HG03469 (cell line): ENCODE results near the gene C21orf58.

Source experiments
- ATAC-seq: cut with Tn5 transposase; IDR thresholded peaks from one replicate; pipeline ENCODE4 v1.9.1; 2021; ENCODE audit warnings: mild to moderate bottlenecking, moderate library complexity, moderate number of reproducible peaks; ENCODE audit not compliant: unreplicated experiment

C21orf58 gene

DNA sequence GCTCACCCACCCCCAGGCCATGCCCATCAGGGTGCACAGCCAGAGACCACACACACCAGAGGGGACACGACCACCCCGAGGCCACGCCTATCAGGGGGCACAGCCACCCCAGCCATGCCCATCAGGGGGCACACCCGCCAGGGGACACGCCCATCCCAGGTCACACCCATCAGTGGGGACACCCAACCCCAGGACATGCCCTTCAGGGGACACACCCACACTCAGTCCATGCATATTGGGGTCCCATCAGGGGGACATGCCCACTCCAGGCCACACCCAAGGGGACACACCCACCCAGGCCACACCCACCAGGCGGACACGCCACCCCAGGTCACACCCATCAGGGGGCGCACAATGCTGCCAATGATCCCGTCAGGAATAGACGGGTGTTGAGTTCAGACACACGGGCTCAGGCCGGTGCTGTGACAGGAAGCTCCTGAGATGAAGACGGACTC, 59.0 kb downstream of the C21orf58 start:
- no peak for ATAC-seq

DNA sequence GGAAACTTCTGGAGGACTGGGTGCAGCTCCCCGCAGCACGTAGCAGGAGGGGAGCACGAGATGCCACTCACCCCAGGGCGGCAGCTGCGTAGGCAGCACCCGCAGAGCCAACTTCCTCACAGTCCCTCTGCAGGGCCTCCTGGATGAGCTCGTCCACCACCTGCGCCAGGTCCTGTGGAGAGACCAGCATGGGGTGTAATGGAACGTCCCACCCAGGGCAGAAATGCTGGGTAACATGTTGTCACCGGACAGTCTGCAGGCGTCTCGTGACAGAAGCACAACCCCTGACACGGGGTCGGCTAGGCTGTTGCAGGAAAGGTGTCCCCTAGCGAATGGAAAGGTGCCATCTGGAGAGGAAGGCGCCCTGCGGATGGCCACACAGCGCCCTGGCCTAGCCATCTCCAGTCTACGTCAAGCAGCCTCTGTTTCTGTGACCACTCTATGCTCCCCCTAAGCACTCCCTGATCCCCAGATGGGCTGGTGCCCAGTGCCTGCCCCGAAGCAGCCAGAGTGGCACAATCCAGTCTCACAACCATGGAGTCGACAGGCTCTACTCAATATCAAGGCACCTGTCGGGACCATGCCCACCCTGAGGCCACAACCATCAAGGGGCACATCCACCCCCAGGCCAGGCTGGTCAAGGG, 59.5 kb downstream of the C21orf58 start:
- ATAC-seq: no peak

DNA sequence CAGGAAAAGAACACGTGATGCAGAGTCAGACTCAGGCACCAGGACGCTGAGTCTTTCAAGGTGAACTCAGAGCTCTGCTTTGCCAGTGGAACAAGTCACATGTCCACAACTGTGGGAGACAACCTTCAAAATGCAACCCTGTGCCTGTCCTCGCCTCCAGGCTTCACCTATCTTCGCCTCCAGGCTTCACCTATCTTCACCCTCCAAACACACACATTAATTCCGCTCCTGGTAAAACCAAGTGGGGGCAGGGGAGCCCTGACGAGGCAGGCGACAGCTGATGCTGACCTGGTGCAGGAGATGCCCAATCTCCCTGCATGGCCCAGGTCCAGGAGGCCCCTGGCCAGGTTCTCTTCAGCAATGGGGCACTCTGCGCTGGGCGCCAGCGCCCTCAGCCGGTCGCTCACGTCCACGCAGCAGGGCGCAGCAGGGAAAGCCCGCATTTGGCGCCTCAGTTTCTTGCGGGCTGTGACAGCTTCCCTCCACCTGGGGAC, 67.1 kb downstream of the C21orf58 start:
- no peak for ATAC-seq

DNA sequence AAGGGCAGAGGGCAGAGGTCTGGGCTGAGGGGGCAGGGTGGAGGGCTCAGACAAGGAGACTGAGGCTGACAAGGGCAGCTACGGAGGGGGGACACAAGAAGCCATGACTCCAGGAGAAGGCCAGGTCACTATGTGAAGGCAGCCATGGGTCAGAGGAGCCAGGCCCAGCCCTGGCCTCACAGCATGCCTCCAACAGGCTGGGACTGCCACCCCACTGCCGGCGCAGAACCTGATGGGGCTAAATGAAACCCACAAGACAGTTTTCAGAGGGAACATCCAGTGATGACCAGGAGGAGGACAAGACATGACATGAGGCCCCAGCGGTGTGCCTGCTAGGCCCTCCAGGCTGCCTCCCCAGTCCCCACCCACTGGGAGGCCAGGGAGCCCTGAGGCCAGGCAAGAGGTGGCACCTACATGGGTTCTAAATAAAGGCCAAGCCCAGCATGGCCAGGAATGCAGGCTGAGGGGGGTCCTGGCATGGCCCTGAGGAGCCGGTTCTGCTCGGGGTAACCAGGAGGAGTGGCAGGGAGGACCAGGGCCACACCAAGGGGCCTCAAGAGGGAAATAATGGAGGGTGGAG, 67.8 kb downstream of the C21orf58 start:
- no peak for ATAC-seq

DNA sequence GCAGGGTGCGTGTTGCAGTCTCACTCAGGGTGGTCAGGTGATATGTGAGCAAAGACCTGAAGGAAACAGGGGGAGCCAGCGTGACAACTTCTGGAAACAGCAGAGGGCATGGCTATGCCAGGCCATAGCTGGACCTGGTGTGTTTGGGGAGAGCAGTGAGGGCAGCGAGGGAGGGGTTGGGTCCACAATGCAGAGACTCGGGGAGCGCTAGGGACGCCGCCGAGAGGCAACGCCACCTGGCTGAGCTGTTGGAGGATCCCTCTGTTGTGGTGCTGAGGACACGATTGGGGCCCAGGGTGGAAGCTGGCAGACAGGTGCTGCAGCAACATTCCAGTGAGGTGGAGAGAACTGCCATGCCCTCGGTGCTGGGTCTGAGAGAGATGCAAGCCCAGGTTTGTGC, 68.5 kb downstream of the C21orf58 start:
- no peak for ATAC-seq

DNA sequence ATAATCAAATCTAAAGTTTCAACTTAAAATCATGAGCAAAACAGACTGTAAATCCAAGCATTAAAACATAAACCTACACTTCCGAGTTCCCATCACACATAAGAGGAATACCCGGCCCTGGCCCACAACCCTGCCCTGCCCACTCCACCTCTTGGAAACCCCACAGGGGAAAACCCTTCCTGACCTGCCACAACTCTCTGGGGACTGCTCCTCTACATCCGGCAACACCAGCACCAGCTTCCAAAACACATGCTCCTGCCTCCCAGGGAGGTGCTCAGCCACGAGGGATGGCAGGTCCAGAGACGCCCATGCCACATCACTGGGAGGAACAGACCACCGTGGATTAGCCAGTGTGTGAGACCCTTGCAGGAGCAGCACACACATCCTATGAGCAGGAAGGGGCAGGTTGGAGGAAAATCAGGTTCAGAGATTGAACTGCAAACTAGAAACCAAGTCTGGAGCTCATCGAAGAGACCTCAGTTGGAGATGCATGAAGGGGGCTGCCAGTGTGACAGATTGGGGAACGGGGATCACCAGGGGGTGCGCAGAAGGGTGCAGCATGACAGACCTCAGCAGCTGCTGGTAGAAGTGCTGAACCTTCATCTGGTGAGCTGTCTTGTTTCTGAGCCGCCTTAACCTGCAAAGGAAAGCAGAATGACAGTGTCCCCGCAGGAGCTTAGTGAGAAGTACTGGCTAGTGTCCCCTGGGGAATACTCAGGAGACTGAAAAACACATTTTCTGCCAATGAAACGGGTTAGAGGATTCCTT, 69.3 kb downstream of the C21orf58 start:
- no peak for ATAC-seq

DNA sequence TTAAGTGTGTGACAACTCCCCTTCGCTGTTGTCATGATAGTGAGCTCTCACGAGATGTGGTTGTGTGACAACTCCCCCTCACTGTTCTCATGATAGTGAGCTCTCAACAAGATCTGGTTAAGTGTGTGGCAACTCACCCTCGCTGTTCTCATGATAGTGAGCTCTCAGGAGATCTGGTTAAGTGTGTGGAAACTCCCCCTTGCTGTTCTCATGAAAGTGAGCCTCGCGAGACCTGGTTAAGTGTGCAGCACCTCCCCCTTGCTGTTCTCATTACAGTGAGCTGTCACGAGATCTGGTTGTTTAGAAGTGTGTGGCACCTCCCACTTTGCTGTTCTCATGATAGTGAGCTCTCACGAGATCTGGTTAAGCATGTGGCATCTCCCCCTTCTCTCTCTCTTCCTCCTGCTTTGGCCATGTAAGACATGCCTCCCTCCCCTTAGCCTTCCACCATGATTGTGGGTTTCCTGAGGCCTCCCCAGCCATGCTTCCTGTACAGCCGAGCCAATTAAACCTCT, 70.0 kb downstream of the C21orf58 start:
- ATAC-seq: no peak

DNA sequence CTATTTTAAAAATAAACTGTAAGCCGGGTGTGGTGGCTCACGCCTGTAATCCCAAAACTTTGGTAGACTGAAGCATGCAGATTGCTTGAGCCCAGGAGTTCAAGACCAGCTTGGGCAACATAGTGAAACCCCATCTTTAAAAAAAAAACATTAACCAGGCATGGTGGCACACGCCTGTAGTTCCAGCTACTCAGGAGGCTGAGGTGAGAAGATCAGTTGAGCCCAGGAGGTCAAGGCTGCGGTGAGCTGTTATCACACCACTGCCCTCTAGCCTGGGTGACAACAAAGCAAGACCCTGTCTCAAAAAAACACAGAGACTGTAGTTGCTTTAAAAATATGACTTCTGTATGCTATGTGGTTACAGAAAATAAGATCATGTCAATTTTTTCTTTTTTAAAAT, 70.8 kb downstream of the C21orf58 start:
- ATAC-seq: no peak
